HL-60 (cell line): ENCODE measurements around the gene GSTM2.

Experiments used
- POLR2AphosphoS5 ChIP-seq: IDR thresholded peaks from 2 replicates; pipeline ENCODE4 v1.6.1; 2012; ENCODE audit warnings: low read depth
- TF ChIP-seq, protein P1 (sequence below): IDR thresholded peaks from one replicate; pipeline ENCODE4 v1.5.1; 2011; ENCODE audit warnings: low read length, control low read depth, inconsistent platforms; ENCODE audit not compliant: insufficient read depth

DNA sequence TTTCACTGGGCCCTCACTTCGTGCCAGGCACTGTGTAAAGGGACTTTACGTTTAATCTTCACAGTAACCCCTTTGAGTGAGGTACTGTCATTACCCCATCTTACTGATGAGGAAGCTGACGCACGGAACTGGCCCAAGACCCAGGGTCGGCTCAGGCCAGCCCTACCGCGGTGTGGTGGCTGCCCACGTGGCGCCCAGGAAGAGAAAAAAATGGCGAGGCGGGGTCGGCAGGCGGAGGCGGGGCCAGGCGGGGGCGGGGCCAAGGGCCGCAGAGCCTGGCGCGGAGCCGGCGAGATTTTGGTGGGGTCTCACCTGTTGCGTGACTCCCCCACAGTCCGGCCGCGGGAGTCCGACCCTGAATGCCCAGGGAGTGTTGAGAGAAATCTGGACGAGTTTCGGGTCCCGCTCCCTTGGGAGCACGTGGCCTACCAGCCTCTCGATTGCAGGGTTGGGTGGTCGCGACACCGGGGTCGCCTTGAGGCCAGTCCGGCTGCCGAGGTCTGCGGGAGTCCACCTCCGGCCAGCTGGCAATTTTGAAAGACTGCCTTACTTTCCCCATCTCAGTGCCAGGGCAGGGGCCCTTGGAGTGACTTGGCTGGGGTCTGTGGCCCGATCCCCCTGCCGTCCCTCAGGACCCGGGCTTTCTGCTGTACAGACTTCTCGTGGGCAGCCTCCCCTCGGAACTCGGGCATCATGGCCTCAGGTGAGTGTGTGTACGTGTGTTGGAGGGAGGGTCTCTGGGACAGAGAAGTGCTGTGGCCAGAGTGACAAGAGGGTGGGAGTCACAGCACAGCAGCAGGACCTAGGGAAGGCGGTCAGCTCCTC is 48.1 kb upstream of the GSTM2 start, which contains the start of the genes AMPD2 and GNAT2:
- TF ChIP-seq, protein P1, sequence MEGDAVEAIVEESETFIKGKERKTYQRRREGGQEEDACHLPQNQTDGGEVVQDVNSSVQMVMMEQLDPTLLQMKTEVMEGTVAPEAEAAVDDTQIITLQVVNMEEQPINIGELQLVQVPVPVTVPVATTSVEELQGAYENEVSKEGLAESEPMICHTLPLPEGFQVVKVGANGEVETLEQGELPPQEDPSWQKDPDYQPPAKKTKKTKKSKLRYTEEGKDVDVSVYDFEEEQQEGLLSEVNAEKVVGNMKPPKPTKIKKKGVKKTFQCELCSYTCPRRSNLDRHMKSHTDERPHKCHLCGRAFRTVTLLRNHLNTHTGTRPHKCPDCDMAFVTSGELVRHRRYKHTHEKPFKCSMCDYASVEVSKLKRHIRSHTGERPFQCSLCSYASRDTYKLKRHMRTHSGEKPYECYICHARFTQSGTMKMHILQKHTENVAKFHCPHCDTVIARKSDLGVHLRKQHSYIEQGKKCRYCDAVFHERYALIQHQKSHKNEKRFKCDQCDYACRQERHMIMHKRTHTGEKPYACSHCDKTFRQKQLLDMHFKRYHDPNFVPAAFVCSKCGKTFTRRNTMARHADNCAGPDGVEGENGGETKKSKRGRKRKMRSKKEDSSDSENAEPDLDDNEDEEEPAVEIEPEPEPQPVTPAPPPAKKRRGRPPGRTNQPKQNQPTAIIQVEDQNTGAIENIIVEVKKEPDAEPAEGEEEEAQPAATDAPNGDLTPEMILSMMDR: no peak
- peak; percentile 84 for TF ChIP-seq POLR2AphosphoS5
